ENCODE measurements around the gene SMIM12.

SMIM12 gene

DNA sequence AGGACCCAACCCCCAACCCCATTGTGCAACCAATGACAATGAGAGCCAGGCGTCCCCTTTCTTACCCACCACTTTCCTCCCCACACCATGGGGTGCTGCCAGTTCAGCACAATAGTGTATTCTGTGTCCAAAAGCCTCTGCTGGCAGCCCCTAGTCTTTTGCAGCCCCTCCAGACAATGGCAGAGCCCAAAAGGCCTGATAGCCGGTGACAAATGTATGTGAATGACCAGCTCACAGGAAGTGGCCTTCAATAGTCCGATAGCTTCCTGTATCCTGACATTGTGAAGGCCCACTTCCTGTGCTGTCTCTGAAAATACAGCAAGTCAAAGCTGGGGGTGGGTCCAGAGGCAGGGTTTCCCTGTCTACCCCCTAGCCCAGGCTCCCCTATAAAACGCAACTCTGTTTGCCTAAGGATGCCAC lies 16.6 kb downstream of the SMIM12 start:
- Histone ChIP-seq H3K4me1 (ENCODE audit: control insufficient read depth, insufficient read depth, low read length) (peaks cover 34% of the 10 kb centered on the region), H3K27me3 (ENCODE audit: control insufficient read depth, insufficient read depth, low read length) (no peaks in the 10 kb centered on the region), H3K9ac (ENCODE audit: low read length) (no peak overlapping the region), H3K4me3 (ENCODE audit: low read depth, low read length) (no peak overlapping the region), H3K27ac (ENCODE audit: low read depth, low read length) (peak overlapping the region; percentile 36), H3K9me3 (ENCODE audit: control insufficient read depth, insufficient read depth, low read depth, low read length) (no peaks in the 10 kb centered on the region), H3K36me3 (ENCODE audit: control insufficient read depth, insufficient read depth, low read length) (no peaks in the 10 kb centered on the region)

DNA sequence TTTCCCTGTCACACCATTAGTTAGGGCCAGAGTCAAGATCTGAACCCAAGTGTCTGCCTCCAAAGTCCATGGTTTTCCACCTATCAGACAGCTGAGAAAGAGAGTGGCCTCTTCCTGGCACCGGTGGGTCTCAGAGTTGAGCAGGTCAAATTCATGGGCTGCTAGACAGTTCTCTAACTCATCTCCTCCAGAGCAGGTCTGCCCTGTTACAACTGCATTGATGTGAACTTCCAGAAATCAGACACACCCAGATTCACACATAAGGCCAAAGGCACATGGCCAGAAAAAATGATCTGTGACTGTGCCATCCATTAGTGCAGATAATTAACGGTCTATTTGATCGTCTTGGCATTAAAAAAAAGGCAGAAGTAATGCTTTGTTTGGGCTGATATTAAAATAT lies 17.5 kb downstream of the SMIM12 start:
- H3K9ac ChIP-seq (ENCODE audit: low read length), result no peak overlapping the region
- H3K4me3 ChIP-seq (ENCODE audit: low read depth, low read length), result no peak overlapping the region
- no peak overlapping the region for H3K27ac ChIP-seq (ENCODE audit: low read depth, low read length)
- H3K9me3 ChIP-seq (ENCODE audit: control insufficient read depth, insufficient read depth, low read depth, low read length), result no peaks in the 10 kb centered on the region
- no peaks in the 10 kb centered on the region for H3K27me3 ChIP-seq (ENCODE audit: control insufficient read depth, insufficient read depth, low read length)
- no peaks in the 10 kb centered on the region for H3K36me3 ChIP-seq (ENCODE audit: control insufficient read depth, insufficient read depth, low read length)
- peaks cover 34% of the 10 kb centered on the region for H3K4me1 ChIP-seq (ENCODE audit: control insufficient read depth, insufficient read depth, low read length)

DNA sequence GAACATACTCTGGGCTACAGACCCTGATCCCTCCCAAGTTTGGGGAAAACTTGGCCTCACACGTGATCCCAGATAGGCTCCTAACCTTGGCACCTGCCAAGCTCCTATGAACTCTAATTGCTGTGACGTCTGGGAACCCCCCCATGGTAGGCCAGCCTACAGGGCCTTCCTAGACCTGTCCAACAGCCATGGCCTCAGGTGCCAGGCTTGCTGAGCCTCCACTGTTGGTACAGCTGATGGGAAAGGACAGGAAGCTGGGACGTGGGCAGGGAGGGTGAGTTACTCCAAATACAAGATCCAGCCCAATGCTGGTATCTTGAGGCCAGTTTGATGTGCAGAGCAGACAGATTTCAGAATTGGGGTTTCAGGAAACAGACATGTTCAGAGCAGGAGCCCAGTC lies 19.1 kb downstream of the SMIM12 start:
- Histone ChIP-seq H3K4me1 (ENCODE audit: control insufficient read depth, insufficient read depth, low read length) (peaks cover 31% of the 10 kb centered on the region), H3K36me3 (ENCODE audit: control insufficient read depth, insufficient read depth, low read length) (no peaks in the 10 kb centered on the region), H3K27ac (ENCODE audit: low read depth, low read length) (no peak overlapping the region), H3K9me3 (ENCODE audit: control insufficient read depth, insufficient read depth, low read depth, low read length) (no peaks in the 10 kb centered on the region), H3K9ac (ENCODE audit: low read length) (no peak overlapping the region), H3K4me3 (ENCODE audit: low read depth, low read length) (no peak overlapping the region), H3K27me3 (ENCODE audit: control insufficient read depth, insufficient read depth, low read length) (no peaks in the 10 kb centered on the region)

DNA sequence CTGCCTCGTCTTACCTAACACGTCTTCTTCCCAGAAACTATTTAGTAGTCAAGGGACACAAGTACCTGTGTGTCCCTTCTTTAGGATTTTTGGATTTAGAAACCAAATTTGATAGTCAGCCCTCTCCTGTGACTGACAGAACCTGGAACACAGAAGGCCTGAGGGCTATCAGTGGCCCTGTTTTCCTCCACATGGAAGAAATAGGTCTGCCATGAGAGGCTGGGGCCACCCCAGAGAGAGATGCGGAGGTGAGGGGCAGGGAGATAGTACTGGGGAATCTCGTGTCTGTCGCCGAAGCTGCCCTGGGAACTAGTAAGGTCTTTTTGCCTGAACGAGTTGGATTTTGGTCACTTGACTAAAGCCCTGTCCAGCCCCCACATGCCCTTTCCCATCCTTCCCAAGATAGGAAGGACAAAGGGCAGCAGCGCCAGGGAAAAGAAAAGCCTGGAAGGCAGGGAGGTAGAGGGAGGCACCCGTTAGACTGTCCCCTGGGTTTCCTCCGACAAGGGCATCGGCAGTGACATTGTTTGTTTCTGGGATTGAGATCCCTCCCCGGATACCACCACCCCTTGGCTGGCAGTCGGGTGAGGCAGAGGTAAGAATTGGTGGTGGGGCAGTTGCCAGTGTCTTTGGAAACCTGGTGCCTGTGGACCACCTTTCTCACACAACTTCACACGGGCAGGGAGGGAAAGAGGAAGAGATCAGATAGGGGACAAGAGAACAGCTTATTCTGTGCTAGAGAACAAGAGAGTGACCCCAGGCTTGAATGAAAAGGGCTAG lies 19.8 kb downstream of the SMIM12 start:
- Histone ChIP-seq H3K4me3 (ENCODE audit: low read depth, low read length) (no peak overlapping the region), H3K36me3 (ENCODE audit: control insufficient read depth, insufficient read depth, low read length) (no peaks in the 10 kb centered on the region), H3K9me3 (ENCODE audit: control insufficient read depth, insufficient read depth, low read depth, low read length) (no peaks in the 10 kb centered on the region), H3K9ac (ENCODE audit: low read length) (no peak overlapping the region), H3K27ac (ENCODE audit: low read depth, low read length) (no peak overlapping the region), H3K27me3 (ENCODE audit: control insufficient read depth, insufficient read depth, low read length) (no peaks in the 10 kb centered on the region), H3K4me1 (ENCODE audit: control insufficient read depth, insufficient read depth, low read length) (peaks cover 24% of the 10 kb centered on the region)

DNA sequence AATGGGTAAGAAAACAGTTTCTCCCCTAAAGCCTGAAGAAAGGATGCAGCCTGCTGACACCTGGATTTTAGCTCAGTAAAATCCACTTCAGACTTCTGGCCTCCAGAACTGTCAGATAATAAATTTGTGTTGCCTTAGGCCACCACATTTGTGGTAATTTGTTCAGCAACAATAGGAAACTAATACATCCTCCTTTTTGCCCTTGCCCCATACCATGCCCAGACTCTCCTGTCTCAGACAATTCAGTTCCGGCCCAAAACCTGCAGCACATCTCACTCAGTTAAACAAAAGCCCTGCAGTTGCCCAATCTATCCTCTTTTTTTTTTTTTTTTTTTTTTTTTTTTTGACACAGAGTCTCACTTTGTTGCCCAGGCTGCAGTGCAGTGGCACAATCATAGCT lies 25.8 kb downstream of the SMIM12 start:
- Histone ChIP-seq H3K27ac (ENCODE audit: low read depth, low read length) (no peak overlapping the region), H3K27me3 (ENCODE audit: control insufficient read depth, insufficient read depth, low read length) (no peaks in the 10 kb centered on the region), H3K4me1 (ENCODE audit: control insufficient read depth, insufficient read depth, low read length) (no peaks in the 10 kb centered on the region), H3K9ac (ENCODE audit: low read length) (no peak overlapping the region), H3K4me3 (ENCODE audit: low read depth, low read length) (no peak overlapping the region), H3K9me3 (ENCODE audit: control insufficient read depth, insufficient read depth, low read depth, low read length) (no peaks in the 10 kb centered on the region), H3K36me3 (ENCODE audit: control insufficient read depth, insufficient read depth, low read length) (no peaks in the 10 kb centered on the region)

DNA sequence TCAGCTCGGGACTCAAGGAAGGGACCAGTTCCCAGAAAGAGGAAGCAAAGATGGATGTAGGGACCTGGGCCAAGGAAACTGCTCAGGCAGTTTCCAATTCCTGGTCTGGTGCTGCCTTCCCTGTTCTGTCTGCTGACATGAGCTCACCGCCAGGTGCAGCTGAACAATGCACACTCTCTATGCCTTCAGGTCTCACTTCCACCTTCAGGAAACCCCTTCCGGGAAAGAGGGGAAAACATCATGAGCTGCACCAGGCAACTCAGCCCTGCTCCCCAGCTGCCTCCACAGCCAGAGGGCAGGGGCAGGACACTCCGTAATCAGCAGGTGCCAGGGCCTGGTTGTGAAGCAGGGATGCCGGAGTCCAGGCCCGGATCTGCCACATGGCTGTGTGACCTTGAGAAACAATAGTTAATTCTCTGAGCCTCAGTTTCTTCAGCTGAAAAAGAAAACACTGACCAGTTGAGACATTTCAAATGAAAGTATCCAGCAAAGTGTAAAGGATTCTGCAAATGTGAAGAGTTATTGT lies 27.8 kb downstream of the SMIM12 start:
- H3K4me1 ChIP-seq (ENCODE audit: control insufficient read depth, insufficient read depth, low read length), result no peaks in the 10 kb centered on the region
- no peaks in the 10 kb centered on the region for H3K36me3 ChIP-seq (ENCODE audit: control insufficient read depth, insufficient read depth, low read length)
- H3K9ac ChIP-seq (ENCODE audit: low read length), result no peak overlapping the region
- no peaks in the 10 kb centered on the region for H3K9me3 ChIP-seq (ENCODE audit: control insufficient read depth, insufficient read depth, low read depth, low read length)
- H3K27me3 ChIP-seq (ENCODE audit: control insufficient read depth, insufficient read depth, low read length), result no peaks in the 10 kb centered on the region
- no peak overlapping the region for H3K27ac ChIP-seq (ENCODE audit: low read depth, low read length)
- H3K4me3 ChIP-seq (ENCODE audit: low read depth, low read length), result no peak overlapping the region

DNA sequence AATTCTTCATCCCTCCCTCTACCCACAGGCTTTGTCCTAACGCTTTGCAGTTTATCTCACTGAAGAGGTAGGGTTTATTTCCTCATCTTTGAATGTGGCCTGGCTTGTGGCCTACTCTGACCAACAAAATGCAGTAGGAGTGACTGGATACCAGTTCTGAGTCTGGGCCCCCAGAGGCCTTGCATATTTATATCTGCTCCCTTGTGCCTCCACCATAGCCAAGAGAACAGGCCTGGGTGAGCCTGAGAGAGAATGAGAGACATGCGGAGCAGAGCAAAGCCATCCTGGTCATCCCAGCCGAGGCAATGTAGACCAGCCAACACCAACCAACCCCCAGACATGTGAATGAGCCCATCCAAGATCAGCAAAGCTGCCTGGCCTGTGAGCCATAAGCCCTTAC lies 30.3 kb downstream of the SMIM12 start:
- no peaks in the 10 kb centered on the region for H3K27me3 ChIP-seq (ENCODE audit: control insufficient read depth, insufficient read depth, low read length)
- H3K4me3 ChIP-seq (ENCODE audit: low read depth, low read length), result no peak overlapping the region
- H3K9ac ChIP-seq (ENCODE audit: low read length), result no peak overlapping the region
- H3K36me3 ChIP-seq (ENCODE audit: control insufficient read depth, insufficient read depth, low read length), result no peaks in the 10 kb centered on the region
- H3K27ac ChIP-seq (ENCODE audit: low read depth, low read length), result no peak overlapping the region
- peaks cover 4% of the 10 kb centered on the region; the same call in 1 of the 2 replicates for H3K4me1 ChIP-seq (ENCODE audit: control insufficient read depth, insufficient read depth, low read length)
- H3K9me3 ChIP-seq (ENCODE audit: control insufficient read depth, insufficient read depth, low read depth, low read length), result no peaks in the 10 kb centered on the region

DNA sequence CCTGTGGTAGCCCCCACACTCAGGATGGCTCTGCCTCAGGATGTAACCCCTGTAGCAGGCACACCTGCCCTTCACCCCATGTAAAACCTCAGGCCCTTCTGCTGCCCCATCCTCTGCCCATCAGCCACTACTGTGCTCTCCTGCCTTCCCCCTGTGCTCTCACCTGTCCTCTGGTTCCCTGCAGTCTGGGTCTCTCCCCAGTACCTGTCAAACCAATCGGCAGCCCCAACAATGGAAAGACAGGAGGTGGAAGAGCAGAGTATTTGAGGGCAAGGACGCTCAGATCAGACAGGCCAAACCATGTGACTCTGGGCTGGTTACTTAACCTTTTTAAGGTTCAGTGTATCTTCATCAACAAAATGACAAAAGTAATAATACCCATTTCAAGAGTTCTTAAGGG lies 30.9 kb downstream of the SMIM12 start:
- Histone ChIP-seq H3K4me1 (ENCODE audit: control insufficient read depth, insufficient read depth, low read length) (peaks cover 4% of the 10 kb centered on the region; the same call in 1 of the 2 replicates), H3K36me3 (ENCODE audit: control insufficient read depth, insufficient read depth, low read length) (no peaks in the 10 kb centered on the region), H3K9me3 (ENCODE audit: control insufficient read depth, insufficient read depth, low read depth, low read length) (no peaks in the 10 kb centered on the region), H3K27me3 (ENCODE audit: control insufficient read depth, insufficient read depth, low read length) (no peaks in the 10 kb centered on the region), H3K4me3 (ENCODE audit: low read depth, low read length) (no peak overlapping the region), H3K9ac (ENCODE audit: low read length) (no peak overlapping the region), H3K27ac (ENCODE audit: low read depth, low read length) (no peak overlapping the region)

DNA sequence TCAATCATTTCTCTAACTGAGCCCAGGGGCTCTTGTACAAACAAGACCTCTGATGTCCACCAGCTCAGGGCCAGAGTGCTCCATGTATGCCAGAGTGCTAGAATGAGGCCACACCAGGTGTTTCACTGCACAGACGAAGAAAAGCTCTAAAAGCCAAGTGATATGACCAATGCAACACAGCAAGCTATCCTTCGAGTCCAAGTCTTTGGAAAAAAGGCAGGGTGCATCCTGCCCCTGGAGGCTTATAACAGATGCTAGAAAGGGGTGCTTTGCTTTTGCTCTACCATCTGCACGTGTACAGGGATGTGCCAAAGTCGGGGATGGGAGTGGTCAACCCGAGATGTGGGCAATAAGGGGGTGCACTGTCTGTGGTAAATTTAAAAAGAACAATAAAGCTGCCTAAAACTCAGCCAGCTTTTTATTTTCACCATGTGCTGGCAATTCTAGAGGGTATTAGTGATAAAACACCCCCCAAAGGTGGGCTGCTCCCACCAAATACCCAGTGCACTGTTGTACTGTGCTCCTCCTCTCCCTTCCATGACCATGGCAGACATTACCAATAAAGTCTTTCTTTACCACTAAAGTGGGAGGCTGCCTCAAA lies 32.1 kb downstream of the SMIM12 start:
- Histone ChIP-seq H3K9ac (ENCODE audit: low read length) (no peak overlapping the region), H3K4me1 (ENCODE audit: control insufficient read depth, insufficient read depth, low read length) (peaks cover 4% of the 10 kb centered on the region; the same call in 1 of the 2 replicates), H3K36me3 (ENCODE audit: control insufficient read depth, insufficient read depth, low read length) (no peaks in the 10 kb centered on the region), H3K27me3 (ENCODE audit: control insufficient read depth, insufficient read depth, low read length) (no peaks in the 10 kb centered on the region), H3K4me3 (ENCODE audit: low read depth, low read length) (no peak overlapping the region), H3K9me3 (ENCODE audit: control insufficient read depth, insufficient read depth, low read depth, low read length) (no peaks in the 10 kb centered on the region), H3K27ac (ENCODE audit: low read depth, low read length) (no peak overlapping the region)

DNA sequence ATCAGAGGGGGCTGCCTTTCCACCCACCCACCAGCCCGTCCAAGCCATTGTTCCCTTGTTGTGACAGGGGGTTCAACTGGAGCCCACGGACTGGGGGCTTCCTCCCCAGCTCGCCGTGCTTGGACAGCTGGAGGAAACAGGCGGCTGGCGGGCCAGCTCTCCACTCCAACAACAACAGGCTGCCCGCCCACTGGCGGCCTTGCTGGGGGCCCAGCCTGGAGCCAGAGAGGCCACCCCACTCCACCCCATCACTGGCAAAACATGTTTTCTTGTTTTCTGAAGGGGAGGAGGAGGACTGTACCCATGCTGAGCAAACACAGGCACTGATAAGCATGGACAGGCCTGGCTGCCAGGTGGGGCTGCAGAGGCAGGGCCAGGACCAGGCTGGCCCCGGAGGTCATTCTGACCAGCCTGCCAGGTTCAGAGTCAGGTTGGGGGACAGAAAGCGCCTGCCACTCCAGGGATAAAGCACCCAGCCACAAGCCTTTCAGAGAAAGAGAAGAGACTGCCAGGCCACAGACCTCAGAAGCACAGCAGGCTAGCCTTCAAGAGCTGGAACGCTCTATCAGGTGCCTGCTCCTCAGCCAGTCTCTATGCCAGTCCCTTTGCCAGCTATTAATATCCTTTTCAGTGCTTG lies 34.0 kb downstream of the SMIM12 start:
- H3K9ac ChIP-seq (ENCODE audit: low read length), result no peak overlapping the region
- H3K27ac ChIP-seq (ENCODE audit: low read depth, low read length), result no peak overlapping the region
- H3K4me1 ChIP-seq (ENCODE audit: control insufficient read depth, insufficient read depth, low read length), result peaks cover 4% of the 10 kb centered on the region; the same call in 1 of the 2 replicates
- no peak overlapping the region for H3K4me3 ChIP-seq (ENCODE audit: low read depth, low read length)
- no peaks in the 10 kb centered on the region for H3K36me3 ChIP-seq (ENCODE audit: control insufficient read depth, insufficient read depth, low read length)
- H3K9me3 ChIP-seq (ENCODE audit: control insufficient read depth, insufficient read depth, low read depth, low read length), result no peaks in the 10 kb centered on the region
- H3K27me3 ChIP-seq (ENCODE audit: control insufficient read depth, insufficient read depth, low read length), result no peaks in the 10 kb centered on the region

Measured in HUES6 (cell line).